ENCODE measurements around the gene UGT1A10. TPM values are rescaled to one million over a fixed set of nuclear protein-coding genes. Genes with fewer than 3 reads are reported as not detected.

Gene UGT1A10
- total and polyA plus RNA-seq, 2 donors (not counting 1 experiment from before 2014, with no cell fraction given) = not detected

GRCh38 chr2:233689031-233689430, 52.8 kb downstream of the UGT1A10 start:
- H3K4me1 Mint-ChIP-seq = no peaks in the 10 kb centered on the region
- Histone ChIP-seq H3K4me2 (replicated peaks; ENCODE audit: low read depth, low read length, poor library complexity, severe bottlenecking) (no peak overlapping the region), H3K4me1 (ENCODE audit: control insufficient read depth in 2 of 2, insufficient read depth in 2 of 2, low read length in 2 of 2) (no peaks in the 10 kb centered on the region), H3K36me3 (replicated peaks in 1 of 2; ENCODE audit: control extremely low read depth in 1 of 2, control insufficient read depth in 1 of 2, extremely low read depth in 1 of 2, insufficient read depth in 2 of 2, low read length in 1 of 2) (no peaks in the 10 kb centered on the region), H4K20me1 (ENCODE audit: control insufficient read depth, insufficient read depth, low read length, poor library complexity, severe bottlenecking) (no peaks in the 10 kb centered on the region), H3K27me3 (replicated peaks in 1 of 4; ENCODE audit: control extremely low read depth in 1 of 4, control insufficient read depth in 3 of 4, insufficient read depth in 4 of 4, low read length in 3 of 4) (peaks cover 0 to 4% (median 0%) of the 10 kb centered on the region in 4 experiments), H3K9ac (ENCODE audit: low read length) (no peak overlapping the region), H3K27ac (ENCODE audit: low read length in 2 of 2) (no peak overlapping the region), H3K79me2 (ENCODE audit: control insufficient read depth, insufficient read depth, low read length) (no peaks in the 10 kb centered on the region), H3K4me3 (ENCODE audit: control extremely low read depth in 1 of 5, extremely low read depth in 1 of 5, insufficient read depth in 1 of 5, low read depth in 2 of 5, low read length in 4 of 5) (no peak overlapping the region), H2AFZ (ENCODE audit: insufficient read depth, low read depth, low read length, poor library complexity, severe bottlenecking) (no peak overlapping the region), H3K9me3 (ENCODE audit: control extremely low read depth in 1 of 3, control insufficient read depth in 2 of 3, insufficient read depth in 1 of 3, low read length in 2 of 3) (no peaks in the 10 kb centered on the region)
- intact Hi-C loops (cut with micrococcal nuclease) = no loop called here
- H3K9me3 Mint-ChIP-seq (ENCODE audit: insufficient read depth) = no peaks in the 10 kb centered on the region
- ChIA-PET CTCF (interaction anchor here (0.8 kb wide), 1 partner anchor 17 kb away, joined by 3 read pairs; no protein-coding TSS in a partner anchor), POLR2A (no interaction called here)
- TF ChIP-seq, protein P1, sequence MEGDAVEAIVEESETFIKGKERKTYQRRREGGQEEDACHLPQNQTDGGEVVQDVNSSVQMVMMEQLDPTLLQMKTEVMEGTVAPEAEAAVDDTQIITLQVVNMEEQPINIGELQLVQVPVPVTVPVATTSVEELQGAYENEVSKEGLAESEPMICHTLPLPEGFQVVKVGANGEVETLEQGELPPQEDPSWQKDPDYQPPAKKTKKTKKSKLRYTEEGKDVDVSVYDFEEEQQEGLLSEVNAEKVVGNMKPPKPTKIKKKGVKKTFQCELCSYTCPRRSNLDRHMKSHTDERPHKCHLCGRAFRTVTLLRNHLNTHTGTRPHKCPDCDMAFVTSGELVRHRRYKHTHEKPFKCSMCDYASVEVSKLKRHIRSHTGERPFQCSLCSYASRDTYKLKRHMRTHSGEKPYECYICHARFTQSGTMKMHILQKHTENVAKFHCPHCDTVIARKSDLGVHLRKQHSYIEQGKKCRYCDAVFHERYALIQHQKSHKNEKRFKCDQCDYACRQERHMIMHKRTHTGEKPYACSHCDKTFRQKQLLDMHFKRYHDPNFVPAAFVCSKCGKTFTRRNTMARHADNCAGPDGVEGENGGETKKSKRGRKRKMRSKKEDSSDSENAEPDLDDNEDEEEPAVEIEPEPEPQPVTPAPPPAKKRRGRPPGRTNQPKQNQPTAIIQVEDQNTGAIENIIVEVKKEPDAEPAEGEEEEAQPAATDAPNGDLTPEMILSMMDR (IDR thresholded peaks at IDR 0.05) = no peak
- TF ChIP-seq EZH2 (IDR thresholded peaks at IDR 0.05; ENCODE audit: borderline replicate concordance, insufficient read depth, low read depth, low read length, poor library complexity, severe bottlenecking) = no peak
- no peak overlapping the region for H3K4me3 Mint-ChIP-seq
- ATAC-seq (ENCODE audit: low read depth) (no peak), DNase-seq (no peak)
- peaks cover 15% of the 10 kb centered on the region for H3K27me3 Mint-ChIP-seq
- no peak overlapping the region for H3K27ac Mint-ChIP-seq

DNA sequence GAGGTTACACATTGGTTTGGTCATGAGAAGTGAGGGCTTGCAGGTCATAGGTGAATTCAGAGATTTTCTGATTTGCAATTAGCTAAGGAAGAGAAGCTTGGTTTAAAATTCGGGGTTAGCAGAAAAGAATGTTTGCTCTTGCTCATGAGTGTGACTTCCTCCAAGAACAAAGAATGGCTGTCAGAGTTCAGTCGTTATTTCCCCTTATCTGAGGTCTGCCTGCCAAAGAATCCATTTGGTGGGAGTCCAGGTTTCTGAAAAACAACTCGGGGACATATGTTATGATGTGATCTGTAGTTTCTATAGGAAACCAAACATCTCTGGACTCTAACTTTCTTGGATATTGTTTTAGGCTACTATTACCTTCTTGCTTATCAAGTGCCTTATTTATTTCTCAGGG, 53.3 kb downstream of the UGT1A10 start:
- Mint-ChIP-seq H3K4me1 (no peaks in the 10 kb centered on the region), H3K9me3 (ENCODE audit: insufficient read depth) (no peaks in the 10 kb centered on the region), H3K27me3 (peaks cover 15% of the 10 kb centered on the region), H3K27ac (no peak overlapping the region), H3K4me3 (no peak overlapping the region)
- H3K4me3 ChIP-seq (ENCODE audit: control extremely low read depth in 1 of 5, extremely low read depth in 1 of 5, insufficient read depth in 1 of 5, low read depth in 2 of 5, low read length in 4 of 5) = no peak overlapping the region
- no peaks in the 10 kb centered on the region for H4K20me1 ChIP-seq (ENCODE audit: control insufficient read depth, insufficient read depth, low read length, poor library complexity, severe bottlenecking)
- no peaks in the 10 kb centered on the region for H3K4me1 ChIP-seq (ENCODE audit: control insufficient read depth in 2 of 2, insufficient read depth in 2 of 2, low read length in 2 of 2)
- no peaks in the 10 kb centered on the region for H3K36me3 ChIP-seq (replicated peaks in 1 of 2; ENCODE audit: control extremely low read depth in 1 of 2, control insufficient read depth in 1 of 2, extremely low read depth in 1 of 2, insufficient read depth in 2 of 2, low read length in 1 of 2)
- H3K27me3 ChIP-seq (replicated peaks in 1 of 4; ENCODE audit: control extremely low read depth in 1 of 4, control insufficient read depth in 3 of 4, insufficient read depth in 4 of 4, low read length in 3 of 4) = peaks cover 0 to 4% (median 0%) of the 10 kb centered on the region in 4 experiments
- H3K4me2 ChIP-seq (replicated peaks; ENCODE audit: low read depth, low read length, poor library complexity, severe bottlenecking) = no peak overlapping the region
- no peaks in the 10 kb centered on the region for H3K79me2 ChIP-seq (ENCODE audit: control insufficient read depth, insufficient read depth, low read length)
- H2AFZ ChIP-seq (ENCODE audit: insufficient read depth, low read depth, low read length, poor library complexity, severe bottlenecking) = no peak overlapping the region
- POLR2A ChIA-PET = no interaction called here
- H3K27ac ChIP-seq (ENCODE audit: low read length in 2 of 2) = no peak overlapping the region
- DNase-seq (no peak), ATAC-seq (ENCODE audit: low read depth) (no peak)
- 11% methylated on average over 2 of the region's 3 CpGs for WGBS (ENCODE audit: insufficient coverage)
- intact Hi-C loops (cut with micrococcal nuclease) = no loop called here
- CTCF ChIA-PET = interaction anchor here (0.8 kb wide), 1 partner anchor 17 kb away, joined by 3 read pairs; no protein-coding TSS in a partner anchor
- no peaks in the 10 kb centered on the region for H3K9me3 ChIP-seq (ENCODE audit: control extremely low read depth in 1 of 3, control insufficient read depth in 2 of 3, insufficient read depth in 1 of 3, low read length in 2 of 3)
- no peak overlapping the region for H3K9ac ChIP-seq (ENCODE audit: low read length)
- TF ChIP-seq, protein P1 (IDR thresholded peaks at IDR 0.05) = no peak
- no peak for TF ChIP-seq EZH2 (IDR thresholded peaks at IDR 0.05; ENCODE audit: borderline replicate concordance, insufficient read depth, low read depth, low read length, poor library complexity, severe bottlenecking)
